ENCODE measurements around the gene HSD17B7.

DNA sequence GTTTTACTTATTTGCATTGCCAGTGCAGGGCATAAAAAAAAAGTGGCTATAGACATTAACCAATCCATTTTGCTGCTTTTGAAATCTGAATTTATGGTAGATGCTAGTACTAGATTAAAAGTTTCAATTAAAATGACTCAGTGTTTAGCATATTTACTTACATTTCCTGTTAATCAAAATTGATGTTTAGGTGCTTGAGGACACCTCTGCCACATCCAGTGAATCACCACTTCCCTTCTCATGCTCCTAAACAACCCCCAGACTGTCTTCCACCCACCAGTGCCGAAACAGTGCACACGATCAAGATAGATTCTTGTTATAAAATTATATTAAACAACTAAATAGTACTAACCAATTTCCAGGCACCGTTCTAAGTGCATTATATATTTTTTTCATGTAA, 32.7 kb downstream of the HSD17B7 start:
- TF ChIP-seq, protein P1, sequence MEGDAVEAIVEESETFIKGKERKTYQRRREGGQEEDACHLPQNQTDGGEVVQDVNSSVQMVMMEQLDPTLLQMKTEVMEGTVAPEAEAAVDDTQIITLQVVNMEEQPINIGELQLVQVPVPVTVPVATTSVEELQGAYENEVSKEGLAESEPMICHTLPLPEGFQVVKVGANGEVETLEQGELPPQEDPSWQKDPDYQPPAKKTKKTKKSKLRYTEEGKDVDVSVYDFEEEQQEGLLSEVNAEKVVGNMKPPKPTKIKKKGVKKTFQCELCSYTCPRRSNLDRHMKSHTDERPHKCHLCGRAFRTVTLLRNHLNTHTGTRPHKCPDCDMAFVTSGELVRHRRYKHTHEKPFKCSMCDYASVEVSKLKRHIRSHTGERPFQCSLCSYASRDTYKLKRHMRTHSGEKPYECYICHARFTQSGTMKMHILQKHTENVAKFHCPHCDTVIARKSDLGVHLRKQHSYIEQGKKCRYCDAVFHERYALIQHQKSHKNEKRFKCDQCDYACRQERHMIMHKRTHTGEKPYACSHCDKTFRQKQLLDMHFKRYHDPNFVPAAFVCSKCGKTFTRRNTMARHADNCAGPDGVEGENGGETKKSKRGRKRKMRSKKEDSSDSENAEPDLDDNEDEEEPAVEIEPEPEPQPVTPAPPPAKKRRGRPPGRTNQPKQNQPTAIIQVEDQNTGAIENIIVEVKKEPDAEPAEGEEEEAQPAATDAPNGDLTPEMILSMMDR (IDR thresholded peaks at IDR 0.05) = no peak
- TF ChIP-seq EZH2 (IDR thresholded peaks at IDR 0.05; ENCODE audit: borderline replicate concordance, insufficient read depth, low read depth, low read length, poor library complexity, severe bottlenecking) = no peak

Measured in B cell (primary cell).